Ishikawa (cell line): ENCODE results near the gene SLC35C1.

Source experiments
- CEBPB ChIP-seq: IDR thresholded peaks from 2 replicates; pipeline ENCODE4 v1.6.1; 2012
- CREB1 ChIP-seq: IDR thresholded peaks from 2 replicates; pipeline ENCODE4 v1.6.1; 2012; ENCODE audit warnings: low read depth
- EGR1 ChIP-seq: IDR thresholded peaks from 2 replicates; pipeline ENCODE4 v1.6.1; 2012
- EP300 ChIP-seq: IDR thresholded peaks from 2 replicates; pipeline ENCODE4 v1.6.1; 2012; ENCODE audit warnings: borderline replicate concordance
- FOXM1 ChIP-seq: IDR thresholded peaks from 2 replicates; pipeline ENCODE4 v1.6.1; 2012; ENCODE audit warnings: low read depth, borderline replicate concordance
- NFIC ChIP-seq: IDR thresholded peaks from 2 replicates; pipeline ENCODE4 v1.6.1; 2012
- RAD21 ChIP-seq: IDR thresholded peaks from 2 replicates; pipeline ENCODE4 v1.6.1; 2012; ENCODE audit warnings: low read depth
- TAF1 ChIP-seq: IDR thresholded peaks from 2 replicates; pipeline ENCODE4 v1.6.1; 2012; ENCODE audit warnings: low read depth, mild to moderate bottlenecking
- TCF12 ChIP-seq: IDR thresholded peaks from 2 replicates; pipeline ENCODE4 v1.6.1; 2012; ENCODE audit warnings: low read depth
- TEAD4 ChIP-seq: IDR thresholded peaks from 2 replicates; pipeline ENCODE4 v1.6.1; 2012
- YY1 ChIP-seq: IDR thresholded peaks from 2 replicates; pipeline ENCODE4 v1.6.1; 2012; ENCODE audit warnings: low read depth
- ZBTB7A ChIP-seq: IDR thresholded peaks from 2 replicates; pipeline ENCODE4 v1.6.1; 2012; ENCODE audit warnings: low read depth
- TF ChIP-seq, protein P1 (sequence below): IDR thresholded peaks from 2 replicates; pipeline ENCODE4 v1.6.1; 2012
- TF ChIP-seq, protein P2 (sequence below): IDR thresholded peaks from 2 replicates; pipeline ENCODE4 v1.6.1; 2012; ENCODE audit warnings: low read depth, mild to moderate bottlenecking
- TF ChIP-seq, protein P3 (sequence below): IDR thresholded peaks from 2 replicates; pipeline ENCODE4 v1.6.1; 2012

SLC35C1 gene

GRCh38 chr11:45847911-45848316 lies 43.0 kb downstream of the SLC35C1 start:
- TF ChIP-seq ZBTB7A (0 out of 2 replicates have a peak, but pooled peaks have one; percentile 36), CREB1 (no peak)

GRCh38 chr11:45848654-45849081 lies 43.7 kb downstream of the SLC35C1 start:
- TF ChIP-seq EGR1 = no peak
- no peak for TF ChIP-seq TAF1
- TF ChIP-seq NFIC = no peak
- no peak for TF ChIP-seq EP300
- no peak for TF ChIP-seq CREB1
- no peak for TF ChIP-seq FOXM1
- TF ChIP-seq CEBPB = no peak
- TF ChIP-seq TEAD4 = no peak
- TF ChIP-seq YY1 = no peak
- TF ChIP-seq TCF12 = no peak
- TF ChIP-seq, protein P1, sequence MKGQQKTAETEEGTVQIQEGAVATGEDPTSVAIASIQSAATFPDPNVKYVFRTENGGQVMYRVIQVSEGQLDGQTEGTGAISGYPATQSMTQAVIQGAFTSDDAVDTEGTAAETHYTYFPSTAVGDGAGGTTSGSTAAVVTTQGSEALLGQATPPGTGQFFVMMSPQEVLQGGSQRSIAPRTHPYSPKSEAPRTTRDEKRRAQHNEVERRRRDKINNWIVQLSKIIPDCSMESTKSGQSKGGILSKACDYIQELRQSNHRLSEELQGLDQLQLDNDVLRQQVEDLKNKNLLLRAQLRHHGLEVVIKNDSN = no peak
- TF ChIP-seq RAD21 = no peak
- TF ChIP-seq, protein P2, sequence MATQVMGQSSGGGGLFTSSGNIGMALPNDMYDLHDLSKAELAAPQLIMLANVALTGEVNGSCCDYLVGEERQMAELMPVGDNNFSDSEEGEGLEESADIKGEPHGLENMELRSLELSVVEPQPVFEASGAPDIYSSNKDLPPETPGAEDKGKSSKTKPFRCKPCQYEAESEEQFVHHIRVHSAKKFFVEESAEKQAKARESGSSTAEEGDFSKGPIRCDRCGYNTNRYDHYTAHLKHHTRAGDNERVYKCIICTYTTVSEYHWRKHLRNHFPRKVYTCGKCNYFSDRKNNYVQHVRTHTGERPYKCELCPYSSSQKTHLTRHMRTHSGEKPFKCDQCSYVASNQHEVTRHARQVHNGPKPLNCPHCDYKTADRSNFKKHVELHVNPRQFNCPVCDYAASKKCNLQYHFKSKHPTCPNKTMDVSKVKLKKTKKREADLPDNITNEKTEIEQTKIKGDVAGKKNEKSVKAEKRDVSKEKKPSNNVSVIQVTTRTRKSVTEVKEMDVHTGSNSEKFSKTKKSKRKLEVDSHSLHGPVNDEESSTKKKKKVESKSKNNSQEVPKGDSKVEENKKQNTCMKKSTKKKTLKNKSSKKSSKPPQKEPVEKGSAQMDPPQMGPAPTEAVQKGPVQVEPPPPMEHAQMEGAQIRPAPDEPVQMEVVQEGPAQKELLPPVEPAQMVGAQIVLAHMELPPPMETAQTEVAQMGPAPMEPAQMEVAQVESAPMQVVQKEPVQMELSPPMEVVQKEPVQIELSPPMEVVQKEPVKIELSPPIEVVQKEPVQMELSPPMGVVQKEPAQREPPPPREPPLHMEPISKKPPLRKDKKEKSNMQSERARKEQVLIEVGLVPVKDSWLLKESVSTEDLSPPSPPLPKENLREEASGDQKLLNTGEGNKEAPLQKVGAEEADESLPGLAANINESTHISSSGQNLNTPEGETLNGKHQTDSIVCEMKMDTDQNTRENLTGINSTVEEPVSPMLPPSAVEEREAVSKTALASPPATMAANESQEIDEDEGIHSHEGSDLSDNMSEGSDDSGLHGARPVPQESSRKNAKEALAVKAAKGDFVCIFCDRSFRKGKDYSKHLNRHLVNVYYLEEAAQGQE = no peak
- TF ChIP-seq, protein P3, sequence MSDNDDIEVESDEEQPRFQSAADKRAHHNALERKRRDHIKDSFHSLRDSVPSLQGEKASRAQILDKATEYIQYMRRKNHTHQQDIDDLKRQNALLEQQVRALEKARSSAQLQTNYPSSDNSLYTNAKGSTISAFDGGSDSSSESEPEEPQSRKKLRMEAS = no peak
- no peak for TF ChIP-seq ZBTB7A

DNA sequence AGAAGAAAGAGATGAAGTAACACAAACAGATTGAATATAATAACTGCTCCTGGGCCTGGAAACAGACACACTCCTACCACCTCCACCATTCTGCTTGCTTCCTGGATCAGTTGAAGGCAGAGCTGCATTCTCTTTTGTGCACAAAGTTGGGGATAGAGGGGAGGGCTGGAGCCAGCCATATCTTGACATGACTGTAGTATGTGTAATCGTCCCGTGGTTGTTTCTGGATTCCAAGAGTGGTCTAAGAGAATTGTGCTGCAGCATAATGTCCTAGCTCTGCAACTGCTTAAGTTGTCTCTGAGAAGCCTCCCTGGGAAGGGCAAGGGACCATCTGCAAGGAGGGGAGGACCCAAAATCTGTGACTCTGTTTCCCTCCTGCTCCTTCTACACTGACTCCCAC lies 45.5 kb downstream of the SLC35C1 start:
- no peak for TF ChIP-seq ZBTB7A
- TF ChIP-seq TCF12 = no peak
- no peak for TF ChIP-seq CREB1
- no peak for TF ChIP-seq NFIC
- no peak for TF ChIP-seq TAF1
- TF ChIP-seq TEAD4 = no peak
- TF ChIP-seq EP300 = no peak
- TF ChIP-seq, protein P2 = no peak
- TF ChIP-seq, protein P3 = no peak
- TF ChIP-seq YY1 = no peak
- TF ChIP-seq FOXM1 = no peak
- TF ChIP-seq, protein P1 = no peak
- TF ChIP-seq EGR1 = no peak
- no peak for TF ChIP-seq RAD21
- no peak for TF ChIP-seq CEBPB

GRCh38 chr11:45851228-45851627 lies 46.3 kb downstream of the SLC35C1 start:
- no peak for TF ChIP-seq TCF12
- TF ChIP-seq EP300 = no peak
- TF ChIP-seq CEBPB = no peak
- no peak for TF ChIP-seq ZBTB7A
- TF ChIP-seq FOXM1 = no peak
- TF ChIP-seq EGR1 = no peak
- no peak for TF ChIP-seq YY1
- TF ChIP-seq RAD21 = no peak
- TF ChIP-seq, protein P2 = no peak
- no peak for TF ChIP-seq NFIC
- TF ChIP-seq TAF1 = no peak
- TF ChIP-seq TEAD4 = no peak
- TF ChIP-seq CREB1 = no peak
- TF ChIP-seq, protein P3 = no peak
- TF ChIP-seq, protein P1 = no peak
